GM23338 (cell line): Measurements from ENCODE around the gene IZUMO4. TPM values are rescaled to one million over a fixed set of nuclear protein-coding genes. Genes with fewer than 3 reads are reported as not detected.

Experiments used
- ATAC-seq: fragments of 200-7000 bp; cut with Tn5 transposase; 3 replicates; pipeline ENCODE4 v1.9.1; 2020
- DNase-seq: peaks from one replicate; pipeline ENCODE4 v3.0.0-alpha.2; 2015; ENCODE audit warnings: low spot score
- H2AFZ ChIP-seq: fragments of 200-600 bp; sonication (generic); 2 replicates; pipeline ENCODE4 v1.8.0; 2016; ENCODE audit warnings: antibody characterized with exemption, mild to moderate bottlenecking, moderate library complexity
- H3F3A ChIP-seq: fragments of 200-600 bp; sonication (generic); replicated peaks from 2 replicates; pipeline ENCODE4 v1.8.0; 2017; ENCODE audit warnings: antibody characterized with exemption, mixed run types, low read depth
- H3K27ac ChIP-seq: fragments of 200-600 bp; sonication (generic); 2 replicates; pipeline ENCODE4 v1.6.1; 2016; ENCODE audit warnings: low read depth
- H3K27me3 ChIP-seq: fragments of 200-600 bp; sonication (generic); 2 replicates; pipeline ENCODE4 v1.8.0; 2016; ENCODE audit warnings: mild to moderate bottlenecking, mixed run types, moderate library complexity; ENCODE audit not compliant: insufficient read depth
- H3K36me3 ChIP-seq: fragments of 200-600 bp; sonication (generic); 2 replicates; pipeline ENCODE4 v1.8.0; 2016; ENCODE audit warnings: mild to moderate bottlenecking; ENCODE audit not compliant: insufficient read depth
- H3K4me1 ChIP-seq: fragments of 200-600 bp; sonication (generic); 2 replicates; pipeline ENCODE4 v1.8.0; 2016; ENCODE audit warnings: mild to moderate bottlenecking, moderate library complexity; ENCODE audit not compliant: insufficient read depth
- H3K4me2 ChIP-seq: fragments of 200-600 bp; sonication (generic); 2 replicates; pipeline ENCODE4 v1.7.1; 2017; ENCODE audit warnings: mixed run types
- H3K4me3 ChIP-seq: fragments of 200-600 bp; sonication (generic); 2 replicates; pipeline ENCODE4 v1.6.1; 2016; ENCODE audit warnings: mixed run types
- H3K79me2 ChIP-seq: fragments of 200-600 bp; sonication (generic); replicated peaks from 2 replicates; pipeline ENCODE4 v1.8.0; 2017; ENCODE audit warnings: mild to moderate bottlenecking; ENCODE audit not compliant: insufficient read depth
- H3K9me2 ChIP-seq: fragments of 200-600 bp; sonication (generic); 2 replicates; pipeline ENCODE4 v1.8.0; 2017; ENCODE audit not compliant: insufficient read depth
- H4K20me1 ChIP-seq: fragments of 200-600 bp; sonication (generic); replicated peaks from 2 replicates; pipeline ENCODE4 v1.8.0; 2017; ENCODE audit warnings: mild to moderate bottlenecking; ENCODE audit not compliant: insufficient read depth
- H3K27ac Mint-ChIP-seq: 2 replicates; pipeline ENCODE4 v1.8.0; 2020; ENCODE audit warnings: inconsistent platforms, mild to moderate bottlenecking, moderate library complexity, mixed read lengths
- H3K27me3 Mint-ChIP-seq: 3 replicates; pipeline ENCODE4 v1.8.0; 2022; ENCODE audit warnings: low read depth, mild to moderate bottlenecking, moderate library complexity, mixed read lengths, inconsistent platforms; ENCODE audit not compliant: insufficient read depth, poor library complexity
- H3K36me3 Mint-ChIP-seq: 3 replicates; pipeline ENCODE4 v1.8.0; 2021; ENCODE audit warnings: low read depth, mild to moderate bottlenecking, inconsistent platforms, moderate library complexity, mixed read lengths
- H3K4me1 Mint-ChIP-seq: 3 replicates; pipeline ENCODE4 v1.8.0; 2020; ENCODE audit warnings: mild to moderate bottlenecking, inconsistent platforms, mixed read lengths
- H3K4me3 Mint-ChIP-seq: 3 replicates; pipeline ENCODE4 v1.8.0; 2021; ENCODE audit warnings: moderate library complexity, mild to moderate bottlenecking, inconsistent platforms, mixed read lengths
- H3K9me3 Mint-ChIP-seq: 3 replicates; pipeline ENCODE4 v1.8.0; 2020; ENCODE audit warnings: moderate library complexity, mild to moderate bottlenecking, inconsistent platforms, mixed read lengths
- CREB1 ChIP-seq: fragments of 250-450 bp; sonication (Bioruptor Pico); IDR thresholded peaks from 2 replicates; pipeline ENCODE4 v1.5.0; 2020; ENCODE audit warnings: low read depth, mild to moderate bottlenecking, moderate library complexity
- EZH2 ChIP-seq: fragments of 200-600 bp; sonication (generic); IDR thresholded peaks from one replicate; pipeline ENCODE4 v1.8.0; 2017; ENCODE audit warnings: antibody characterized with exemption, mild to moderate bottlenecking, low read depth; ENCODE audit not compliant: unreplicated experiment
- ZNF114 ChIP-seq: fragments of 250-450 bp; sonication (Bioruptor Pico); IDR thresholded peaks from 2 replicates; pipeline ENCODE4 v1.5.0; 2020; ENCODE audit warnings: mild to moderate bottlenecking, moderate library complexity
- ZNF462 ChIP-seq: fragments of 250-450 bp; sonication (Bioruptor Pico); IDR thresholded peaks from 2 replicates; pipeline ENCODE4 v1.5.0; 2020; ENCODE audit warnings: mild to moderate bottlenecking, moderate library complexity
- polyA plus RNA-seq: library from polyadenylated mRNA; unstranded; fragments of >200 nt; fragmentation: Nextera tagmentation; extraction: Ambion mirVana; gene quantifications from 2 replicates; pipeline ENCODE4 v1.2.1, GENCODE V29; 2016
- total RNA-seq: library from RNA; depleted of rRNA; stranded (reverse); fragments of >200 nt; shearing (Covaris generic); gene quantifications from 2 replicates; pipeline ENCODE4 v1.2.3, GENCODE V29; 2014

IZUMO4 gene
- total and polyA plus RNA-seq, 2 experiments from 2014 or later = 0.57 to 2.2 TPM

- no peak overlapping the region for H3K4me2 ChIP-seq
- Mint-ChIP-seq H3K4me3 (no peak overlapping the region), H3K9me3 (no peaks in the 10 kb centered on the region), H3K4me1 (no peaks in the 10 kb centered on the region), H3K27me3 (peaks cover 4% of the 10 kb centered on the region), H3K27ac (no peak overlapping the region), H3K36me3 (no peaks in the 10 kb centered on the region)
- no peak overlapping the region for H3K4me3 ChIP-seq
- H3F3A ChIP-seq = no peaks in the 10 kb centered on the region
- H4K20me1 ChIP-seq = no peaks in the 10 kb centered on the region
- H3K9me2 ChIP-seq = no peaks in the 10 kb centered on the region
- H3K79me2 ChIP-seq = no peaks in the 10 kb centered on the region
- no peak overlapping the region for H3K27ac ChIP-seq
- no peak for TF ChIP-seq CREB1 (CRISPR knock-in tag)
- TF ChIP-seq ZNF114 (CRISPR knock-in tag) = no peak
- TF ChIP-seq ZNF462 (CRISPR knock-in tag) = no peak
- no peaks in the 10 kb centered on the region for H3K4me1 ChIP-seq
- H2AFZ ChIP-seq = no peak overlapping the region
- H3K36me3 ChIP-seq = no peaks in the 10 kb centered on the region; the same call in 1 of the 2 replicates
- no peak for ATAC-seq
- no peak for DNase-seq
- no peaks in the 10 kb centered on the region for H3K27me3 ChIP-seq
Observed at GRCh38 chr19:2079076-2079864, 17.4 kb upstream of the IZUMO4 start.

GRCh38 chr19:2079865-2080301 lies 16.8 kb upstream of the IZUMO4 start:
- Mint-ChIP-seq H3K27me3 (peaks cover 4% of the 10 kb centered on the region), H3K4me1 (no peaks in the 10 kb centered on the region), H3K27ac (no peak overlapping the region), H3K4me3 (no peak overlapping the region), H3K9me3 (no peaks in the 10 kb centered on the region), H3K36me3 (no peaks in the 10 kb centered on the region)
- no peaks in the 10 kb centered on the region for H4K20me1 ChIP-seq
- no peaks in the 10 kb centered on the region for H3K4me1 ChIP-seq
- H3K27me3 ChIP-seq = no peaks in the 10 kb centered on the region
- no peak overlapping the region for H2AFZ ChIP-seq
- H3K4me2 ChIP-seq = no peak overlapping the region
- H3K79me2 ChIP-seq = no peaks in the 10 kb centered on the region
- no peak overlapping the region for H3K4me3 ChIP-seq
- no peaks in the 10 kb centered on the region for H3K9me2 ChIP-seq
- ATAC-seq = no peak
- TF ChIP-seq EZH2 (no peak), ZNF114 (CRISPR knock-in tag) (no peak)
- peaks cover 2% of the 10 kb centered on the region; the same call in 1 of the 2 replicates for H3F3A ChIP-seq
- no peak for DNase-seq
- no peaks in the 10 kb centered on the region; the same call in 1 of the 2 replicates for H3K36me3 ChIP-seq
- H3K27ac ChIP-seq = no peak overlapping the region
